HG03066 (cell line): Measurements from ENCODE around the gene CLCN5.

Source experiments
- ATAC-seq: cut with Tn5 transposase; IDR thresholded peaks from one replicate; pipeline ENCODE4 v1.9.1; 2021; ENCODE audit warnings: low read depth; ENCODE audit not compliant: unreplicated experiment

The CLCN5 gene

GRCh38 chrX:49922291-49923241 lies at the start of gene CLCN5:
Gene CLCN5 (plus strand): TSS chrX:49922596. CDS start chrX:49925299, 2,703 bp downstream.
- ATAC-seq, result peak; percentile 93

GRCh38 chrX:49876750-49877149 lies 45.6 kb upstream of the CLCN5 start:
- ATAC-seq, result no peak

GRCh38 chrX:49877397-49878101 lies 44.8 kb upstream of the CLCN5 start:
- no peak for ATAC-seq

- ATAC-seq, result no peak
Observed at GRCh38 chrX:49878128-49878833, 44.1 kb upstream of the CLCN5 start.

GRCh38 chrX:49878834-49879655 lies 43.4 kb upstream of the CLCN5 start, which contains the start of gene USP27X:
Gene USP27X (plus strand): TSS chrX:49879484. CDS start chrX:49880308, 824 bp downstream.
- peak; percentile 76 for ATAC-seq

- peak; percentile 26 for ATAC-seq
Observed at GRCh38 chrX:49879656-49880277, 42.6 kb upstream of the CLCN5 start.

GRCh38 chrX:49880668-49881067 lies 41.7 kb upstream of the CLCN5 start:
- no peak for ATAC-seq

- peak; percentile 48 for ATAC-seq
Observed at GRCh38 chrX:49884290-49884862, 38.0 kb upstream of the CLCN5 start.

- ATAC-seq, result no peak
Observed at GRCh38 chrX:49892542-49892941, 29.9 kb upstream of the CLCN5 start.

GRCh38 chrX:49896951-49897350 lies 25.4 kb upstream of the CLCN5 start:
- no peak for ATAC-seq

- no peak for ATAC-seq
Observed at GRCh38 chrX:49901048-49901447, 21.3 kb upstream of the CLCN5 start.

GRCh38 chrX:49910344-49910743 lies 12.1 kb upstream of the CLCN5 start:
- ATAC-seq, result no peak

- ATAC-seq, result no peak
Observed at GRCh38 chrX:49912086-49912485, 10.3 kb upstream of the CLCN5 start.

- no peak for ATAC-seq
Observed at GRCh38 chrX:49912861-49913260, 9.5 kb upstream of the CLCN5 start.

- no peak for ATAC-seq
Observed at GRCh38 chrX:49915361-49916222, 6.8 kb upstream of the CLCN5 start.

GRCh38 chrX:49919617-49920016 lies 2.8 kb upstream of the CLCN5 start:
- ATAC-seq, result no peak

GRCh38 chrX:49921109-49921508 lies 1.3 kb upstream of the CLCN5 start:
- ATAC-seq, result no peak

- no peak for ATAC-seq
Observed at GRCh38 chrX:49925176-49925575, 2.8 kb downstream of the CLCN5 start.
